Bronchial epithelial cell (primary cell): ENCODE measurements around the gene ACP7. TPM values are rescaled to one million over a fixed set of nuclear protein-coding genes. Genes with fewer than 3 reads are reported as not detected.
A peak's percentile ranks its signal among the peaks of the same experiment; 100 is the strongest.

Source experiments
- DNase-seq: peaks from one replicate; pipeline ENCODE4 v3.0.0-alpha.2; 2010; ENCODE audit warnings: low read depth
- FAIRE-seq: peaks from 2 replicates; lab custom pipeline; 2011; peaks lifted over from hg19 to GRCh38; lab: Jason Lieb, UNC
- H3K27me3 ChIP-seq: 2 replicates; pipeline ENCODE4 v1.5.1; 2011; ENCODE audit warnings: low read length; ENCODE audit not compliant: control insufficient read depth, insufficient read depth
- H3K36me3 ChIP-seq: 2 replicates; pipeline ENCODE4 v1.5.1; 2011; ENCODE audit warnings: low read length; ENCODE audit not compliant: control insufficient read depth, insufficient read depth
- H3K4me3 ChIP-seq: 2 replicates; pipeline ENCODE4 v1.5.1; 2011; ENCODE audit warnings: mild to moderate bottlenecking, low read depth, low read length, control low read depth
- total RNA-seq: library from RNA; depleted of rRNA; stranded (reverse); fragments of >200 nt; gene quantifications from 2 replicates; pipeline ENCODE4 v1.2.1, GENCODE V29; 2014
- TF ChIP-seq, protein P1 (sequence below): IDR thresholded peaks from 2 replicates; pipeline ENCODE4 v1.5.1; 2011; ENCODE audit warnings: mild to moderate bottlenecking, moderate library complexity, low read length, control low read depth, inconsistent platforms; ENCODE audit not compliant: insufficient read depth, severe bottlenecking

The ACP7 gene
- total RNA-seq, 1 donor from 2014 or later, result 0.53 TPM

DNA sequence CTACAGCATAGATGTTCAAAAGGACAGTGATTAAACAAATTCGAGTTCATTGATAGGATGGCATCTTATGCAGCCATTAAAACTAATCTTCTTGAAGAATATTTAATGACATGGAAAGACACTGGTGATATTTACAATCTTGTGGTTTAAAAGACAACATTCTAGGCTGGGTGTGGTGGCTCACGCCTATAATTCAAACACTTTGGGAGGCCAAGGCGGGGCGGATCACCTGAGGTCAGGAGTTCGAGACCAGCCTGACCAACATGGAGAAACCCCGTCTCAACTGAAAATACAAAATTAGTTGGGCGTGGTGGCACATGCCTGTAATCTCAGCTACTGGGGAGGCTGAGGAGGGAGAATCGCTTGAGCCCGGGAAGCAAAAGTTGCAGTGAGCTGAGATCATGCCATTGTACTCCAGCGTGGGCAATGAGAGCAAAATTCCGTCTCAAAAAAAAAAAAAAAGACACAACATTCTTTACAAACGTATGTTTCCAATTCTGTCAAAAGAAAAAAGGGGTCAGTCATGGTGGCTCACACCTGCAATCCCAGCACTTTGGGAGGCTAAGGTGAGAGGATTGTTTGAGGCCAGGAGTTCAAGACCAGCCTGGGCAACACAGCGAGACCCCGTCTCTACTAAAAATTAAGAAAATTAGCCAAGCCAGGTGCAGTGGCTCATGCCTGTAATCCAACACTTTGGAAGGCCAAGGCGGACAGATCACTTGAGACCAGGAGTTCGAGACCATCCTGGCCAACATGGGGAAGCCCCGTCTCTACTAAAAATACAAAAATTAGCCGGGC lies 39.0 kb downstream of the ACP7 start:
- no peaks in the 10 kb centered on the region for H3K36me3 ChIP-seq
- FAIRE-seq (no peak), DNase-seq (no peak)
- H3K4me3 ChIP-seq, result no peak overlapping the region
- no peaks in the 10 kb centered on the region for H3K27me3 ChIP-seq
- TF ChIP-seq, protein P1, sequence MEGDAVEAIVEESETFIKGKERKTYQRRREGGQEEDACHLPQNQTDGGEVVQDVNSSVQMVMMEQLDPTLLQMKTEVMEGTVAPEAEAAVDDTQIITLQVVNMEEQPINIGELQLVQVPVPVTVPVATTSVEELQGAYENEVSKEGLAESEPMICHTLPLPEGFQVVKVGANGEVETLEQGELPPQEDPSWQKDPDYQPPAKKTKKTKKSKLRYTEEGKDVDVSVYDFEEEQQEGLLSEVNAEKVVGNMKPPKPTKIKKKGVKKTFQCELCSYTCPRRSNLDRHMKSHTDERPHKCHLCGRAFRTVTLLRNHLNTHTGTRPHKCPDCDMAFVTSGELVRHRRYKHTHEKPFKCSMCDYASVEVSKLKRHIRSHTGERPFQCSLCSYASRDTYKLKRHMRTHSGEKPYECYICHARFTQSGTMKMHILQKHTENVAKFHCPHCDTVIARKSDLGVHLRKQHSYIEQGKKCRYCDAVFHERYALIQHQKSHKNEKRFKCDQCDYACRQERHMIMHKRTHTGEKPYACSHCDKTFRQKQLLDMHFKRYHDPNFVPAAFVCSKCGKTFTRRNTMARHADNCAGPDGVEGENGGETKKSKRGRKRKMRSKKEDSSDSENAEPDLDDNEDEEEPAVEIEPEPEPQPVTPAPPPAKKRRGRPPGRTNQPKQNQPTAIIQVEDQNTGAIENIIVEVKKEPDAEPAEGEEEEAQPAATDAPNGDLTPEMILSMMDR, result no peak

DNA sequence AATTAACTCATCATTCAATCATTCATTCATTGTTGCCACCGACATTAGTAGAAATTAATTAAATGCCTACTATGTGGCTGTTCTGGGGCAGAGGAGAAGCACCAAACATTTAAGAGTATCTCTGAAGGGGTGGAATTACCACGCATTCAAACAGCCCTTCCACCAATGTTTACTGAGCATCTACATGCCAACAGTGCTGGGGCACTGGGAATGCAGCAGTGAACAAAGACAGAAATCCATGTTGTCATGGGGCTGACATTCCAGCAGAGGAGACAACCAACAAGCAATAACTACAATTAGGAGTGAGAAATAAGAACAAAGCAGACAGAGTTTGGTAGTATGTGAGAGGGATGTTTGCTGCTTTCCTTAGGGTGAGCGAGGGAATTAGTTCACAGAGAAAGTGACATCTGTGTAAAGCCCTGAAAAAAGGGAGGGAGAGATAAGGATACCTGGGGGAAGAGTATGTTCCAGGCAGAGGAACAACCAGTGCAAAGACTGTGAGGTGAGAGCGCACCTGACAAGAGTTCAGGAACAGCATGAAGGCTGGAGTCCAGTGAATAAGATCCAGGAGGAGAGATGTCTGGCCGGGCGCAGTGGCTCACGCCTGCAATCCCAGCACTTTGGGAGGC lies 40.1 kb downstream of the ACP7 start:
- Histone ChIP-seq H3K27me3 (no peaks in the 10 kb centered on the region), H3K36me3 (no peaks in the 10 kb centered on the region), H3K4me3 (no peak overlapping the region)
- TF ChIP-seq, protein P1, result no peak
- FAIRE-seq, result no peak
- no peak for DNase-seq

DNA sequence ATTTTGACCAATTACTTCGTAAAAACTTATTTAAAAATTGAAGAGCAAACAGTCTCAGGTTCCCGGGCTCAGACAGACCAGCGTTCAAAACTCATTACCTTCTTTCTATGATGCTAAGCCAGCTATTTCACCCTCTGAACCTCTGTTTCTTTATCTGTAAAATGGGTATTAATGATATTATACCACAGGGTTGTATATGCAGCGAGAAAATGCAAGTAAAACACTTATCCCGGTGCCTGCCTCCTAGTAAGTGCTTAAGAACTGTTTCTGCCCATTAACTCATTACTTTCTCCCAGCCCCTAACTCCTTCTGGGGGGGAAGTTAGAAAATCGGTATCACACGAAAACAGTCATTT lies 41.0 kb downstream of the ACP7 start:
- TF ChIP-seq, protein P1, result no peak
- no peak for DNase-seq
- Histone ChIP-seq H3K36me3 (no peaks in the 10 kb centered on the region), H3K4me3 (peak overlapping the region; percentile 85), H3K27me3 (no peaks in the 10 kb centered on the region)
- no peak for FAIRE-seq

DNA sequence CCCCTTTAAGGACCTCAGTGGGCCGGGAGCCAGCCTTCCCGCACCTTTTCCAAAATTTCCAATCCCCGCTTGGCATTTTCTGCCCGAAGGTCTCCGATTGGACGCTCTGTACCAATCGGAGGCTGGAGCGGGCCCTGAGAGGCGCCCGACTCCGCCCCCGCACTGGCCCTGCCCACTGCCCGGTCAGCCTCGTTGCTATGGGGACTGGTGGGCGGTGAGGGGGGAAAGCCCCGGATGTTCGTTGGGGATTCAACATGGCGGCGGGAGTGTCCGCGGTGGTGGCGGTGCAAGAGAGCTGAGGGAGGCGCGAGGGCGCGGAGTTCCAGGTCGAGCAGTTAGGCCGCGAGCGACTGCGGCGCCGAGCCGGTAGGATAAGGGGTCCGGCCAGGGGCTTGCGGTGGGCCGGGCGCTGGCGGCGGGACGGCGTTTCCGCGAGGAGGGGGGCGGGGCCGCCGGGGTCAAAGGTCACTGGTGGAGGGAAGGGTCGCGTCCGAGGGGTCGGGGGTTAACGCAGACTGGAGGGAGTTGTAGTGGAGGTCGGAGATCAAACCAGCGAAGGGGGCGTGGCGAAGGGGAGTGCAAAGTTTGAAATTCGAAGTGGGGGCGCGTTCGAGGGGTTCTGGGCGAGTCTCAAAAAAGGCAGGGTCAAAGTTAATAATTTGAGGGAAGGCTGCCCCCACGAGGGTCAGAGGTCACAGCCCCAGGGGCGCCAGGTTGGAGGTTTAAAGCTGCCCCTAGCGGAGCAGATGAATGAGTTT lies 41.6 kb downstream of the ACP7 start, which contains the start of gene PAK4:
Gene PAK4 (plus strand): TSS at position 233 of the 758 bp plus-strand sequence. CDS start 43,768 bp downstream, outside the sequence.
- TF ChIP-seq, protein P1, result no peak
- peak; percentile 90 for DNase-seq
- no peaks in the 10 kb centered on the region for H3K27me3 ChIP-seq
- FAIRE-seq, result no peak
- peak within 1 kb of the TSS; percentile 85 for H3K4me3 ChIP-seq
- no peaks in the 10 kb centered on the region for H3K36me3 ChIP-seq

DNA sequence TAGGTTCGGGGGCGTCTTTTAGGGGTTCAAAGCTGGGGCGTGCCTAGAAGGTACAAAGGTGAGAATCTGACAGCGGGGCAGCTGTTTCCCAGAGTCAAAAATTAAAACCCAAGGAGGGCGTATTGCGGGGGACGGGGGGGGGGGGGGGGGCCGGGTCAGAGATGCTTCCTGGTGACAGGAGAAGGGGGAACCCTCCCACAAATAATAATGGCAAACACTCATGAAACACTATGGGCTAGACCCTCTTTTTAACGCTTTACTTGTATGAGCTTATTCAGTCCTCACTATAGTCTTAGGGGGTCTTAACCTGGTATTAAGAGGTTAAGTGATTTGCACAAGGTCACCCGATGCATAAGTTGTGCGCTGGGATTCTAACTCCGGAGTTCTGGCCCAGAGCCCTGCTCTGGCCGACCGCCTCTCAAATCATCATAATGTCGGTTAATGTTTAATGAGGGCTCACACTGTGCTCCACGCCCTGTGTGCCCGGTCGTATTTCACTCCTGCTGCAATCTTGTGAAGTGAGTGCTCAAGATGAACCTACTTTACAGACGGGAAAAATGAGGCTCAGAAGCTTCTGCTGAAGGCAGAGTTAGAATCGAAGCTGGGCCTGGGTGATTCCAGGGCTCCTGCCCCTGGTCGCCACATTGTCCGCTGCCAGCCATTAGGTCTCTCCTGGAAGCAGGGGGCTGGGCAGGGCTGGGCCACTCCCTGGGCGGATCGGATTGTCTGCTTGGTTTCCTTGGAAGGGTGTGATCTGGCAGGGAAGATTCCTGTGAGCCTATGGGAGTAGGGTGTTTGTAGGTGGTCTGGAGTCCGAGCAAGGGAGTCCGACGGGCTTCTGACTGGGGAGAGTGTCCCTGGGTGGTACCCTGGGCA lies 42.4 kb downstream of the ACP7 start:
- Histone ChIP-seq H3K4me3 (peak overlapping the region; percentile 85), H3K36me3 (no peaks in the 10 kb centered on the region), H3K27me3 (no peaks in the 10 kb centered on the region)
- FAIRE-seq, result no peak
- DNase-seq, result peak; percentile 37
- TF ChIP-seq, protein P1, result no peak
